ENCODE data around the gene GABRG3.

GABRG3 gene

DNA sequence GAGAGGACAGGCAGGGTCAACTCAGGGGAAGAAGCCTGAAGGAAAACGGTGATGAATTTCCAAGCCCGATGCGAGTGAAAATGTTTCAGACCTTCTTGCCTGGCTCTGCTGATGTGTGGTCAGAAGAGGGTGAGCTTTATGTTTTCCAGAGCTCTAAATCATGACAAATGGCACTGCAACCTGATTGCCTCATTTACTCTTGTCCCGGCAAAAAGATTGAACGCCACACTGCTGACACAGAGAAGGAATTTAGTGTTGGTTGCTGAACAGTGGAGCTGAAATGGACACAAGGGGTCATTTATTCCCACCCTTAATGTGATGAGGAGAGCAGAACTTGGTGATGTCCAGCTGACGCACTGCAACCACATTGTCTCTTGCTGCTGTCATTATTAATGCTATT lies 36.1 kb upstream of the GABRG3 start:
- H3K27ac ChIP-seq (ENCODE audit: poor library complexity, severe bottlenecking), result no peak overlapping the region
- H3K4me3 ChIP-seq (ENCODE audit: severe bottlenecking), result no peak overlapping the region
- no peaks in the 10 kb centered on the region for H3K9me3 ChIP-seq (ENCODE audit: severe bottlenecking)
- H3K27me3 ChIP-seq (ENCODE audit: insufficient read depth, poor library complexity, severe bottlenecking), result no peaks in the 10 kb centered on the region
- no peaks in the 10 kb centered on the region for H3K36me3 ChIP-seq (ENCODE audit: low read depth)
- no peaks in the 10 kb centered on the region for H3K4me1 ChIP-seq (ENCODE audit: insufficient read depth, poor library complexity, severe bottlenecking)
- no peak for DNase-seq (ENCODE audit: low spot score)
- ATAC-seq (ENCODE audit: low read depth), result no peak
- TF ChIP-seq, protein P1, sequence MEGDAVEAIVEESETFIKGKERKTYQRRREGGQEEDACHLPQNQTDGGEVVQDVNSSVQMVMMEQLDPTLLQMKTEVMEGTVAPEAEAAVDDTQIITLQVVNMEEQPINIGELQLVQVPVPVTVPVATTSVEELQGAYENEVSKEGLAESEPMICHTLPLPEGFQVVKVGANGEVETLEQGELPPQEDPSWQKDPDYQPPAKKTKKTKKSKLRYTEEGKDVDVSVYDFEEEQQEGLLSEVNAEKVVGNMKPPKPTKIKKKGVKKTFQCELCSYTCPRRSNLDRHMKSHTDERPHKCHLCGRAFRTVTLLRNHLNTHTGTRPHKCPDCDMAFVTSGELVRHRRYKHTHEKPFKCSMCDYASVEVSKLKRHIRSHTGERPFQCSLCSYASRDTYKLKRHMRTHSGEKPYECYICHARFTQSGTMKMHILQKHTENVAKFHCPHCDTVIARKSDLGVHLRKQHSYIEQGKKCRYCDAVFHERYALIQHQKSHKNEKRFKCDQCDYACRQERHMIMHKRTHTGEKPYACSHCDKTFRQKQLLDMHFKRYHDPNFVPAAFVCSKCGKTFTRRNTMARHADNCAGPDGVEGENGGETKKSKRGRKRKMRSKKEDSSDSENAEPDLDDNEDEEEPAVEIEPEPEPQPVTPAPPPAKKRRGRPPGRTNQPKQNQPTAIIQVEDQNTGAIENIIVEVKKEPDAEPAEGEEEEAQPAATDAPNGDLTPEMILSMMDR (IDR thresholded peaks at IDR 0.05; ENCODE audit: poor library complexity, severe bottlenecking), result no peak

- DNase-seq (ENCODE audit: low spot score), result no peak
- Histone ChIP-seq H3K4me1 (ENCODE audit: insufficient read depth, poor library complexity, severe bottlenecking) (no peaks in the 10 kb centered on the region), H3K27me3 (ENCODE audit: insufficient read depth, poor library complexity, severe bottlenecking) (peaks cover 2% of the 10 kb centered on the region), H3K36me3 (ENCODE audit: low read depth) (no peaks in the 10 kb centered on the region), H3K4me3 (ENCODE audit: severe bottlenecking) (no peak overlapping the region), H3K27ac (ENCODE audit: poor library complexity, severe bottlenecking) (no peak overlapping the region), H3K9me3 (ENCODE audit: severe bottlenecking) (no peaks in the 10 kb centered on the region)
- no peak for ATAC-seq (ENCODE audit: low read depth)
- TF ChIP-seq, protein P1 (IDR thresholded peaks at IDR 0.05; ENCODE audit: poor library complexity, severe bottlenecking), result no peak
Measured at GRCh38 chr15:26935322-26935721, 35.7 kb upstream of the GABRG3 start.

DNA sequence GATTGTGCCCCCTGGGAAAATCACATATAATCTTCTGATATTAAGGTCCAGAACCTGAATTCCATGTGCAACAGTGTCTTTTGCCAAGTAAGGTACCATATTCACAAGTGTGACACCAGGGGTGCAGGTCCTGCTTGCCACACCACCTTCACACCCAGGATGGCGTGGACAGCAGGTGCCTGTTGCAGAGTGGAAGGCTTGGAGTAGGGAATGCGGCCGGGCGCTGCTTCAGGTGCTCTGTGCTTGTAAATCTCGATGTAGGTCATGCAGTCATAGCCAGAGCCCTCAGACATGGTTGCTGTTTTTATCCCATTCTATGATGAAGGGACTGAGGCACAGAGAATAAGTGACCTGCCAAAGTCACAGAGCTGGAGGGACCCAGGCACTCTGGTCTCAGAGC lies 34.5 kb upstream of the GABRG3 start:
- Histone ChIP-seq H3K27ac (ENCODE audit: poor library complexity, severe bottlenecking) (no peak overlapping the region), H3K36me3 (ENCODE audit: low read depth) (no peaks in the 10 kb centered on the region), H3K9me3 (ENCODE audit: severe bottlenecking) (no peaks in the 10 kb centered on the region), H3K27me3 (ENCODE audit: insufficient read depth, poor library complexity, severe bottlenecking) (peaks cover 4% of the 10 kb centered on the region), H3K4me1 (ENCODE audit: insufficient read depth, poor library complexity, severe bottlenecking) (no peaks in the 10 kb centered on the region), H3K4me3 (ENCODE audit: severe bottlenecking) (no peak overlapping the region)
- TF ChIP-seq, protein P1 (IDR thresholded peaks at IDR 0.05; ENCODE audit: poor library complexity, severe bottlenecking), result no peak
- ATAC-seq (ENCODE audit: low read depth) (no peak), DNase-seq (ENCODE audit: low spot score) (no peak)

DNA sequence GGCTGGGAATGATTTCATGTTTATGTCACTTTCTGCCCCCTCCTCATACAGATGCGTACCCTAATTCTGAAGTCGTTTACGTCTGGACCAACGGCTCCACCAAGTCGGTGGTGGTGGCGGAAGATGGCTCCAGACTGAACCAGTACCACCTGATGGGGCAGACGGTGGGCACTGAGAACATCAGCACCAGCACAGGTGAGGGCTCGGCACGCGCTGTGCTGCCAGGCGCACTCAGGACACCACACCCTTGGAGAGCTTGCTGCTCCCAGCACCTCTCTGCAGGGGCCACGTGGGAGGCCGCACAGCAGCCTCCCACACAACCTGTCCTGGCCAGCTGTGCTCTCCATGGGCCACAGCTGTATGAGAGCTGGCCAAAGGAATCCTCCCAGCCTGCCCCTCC lies 33.8 kb upstream of the GABRG3 start:
- ATAC-seq (ENCODE audit: low read depth), result no peak
- Histone ChIP-seq H3K9me3 (ENCODE audit: severe bottlenecking) (no peaks in the 10 kb centered on the region), H3K4me3 (ENCODE audit: severe bottlenecking) (no peak overlapping the region), H3K36me3 (ENCODE audit: low read depth) (no peaks in the 10 kb centered on the region), H3K27me3 (ENCODE audit: insufficient read depth, poor library complexity, severe bottlenecking) (peaks cover 4% of the 10 kb centered on the region), H3K4me1 (ENCODE audit: insufficient read depth, poor library complexity, severe bottlenecking) (no peaks in the 10 kb centered on the region), H3K27ac (ENCODE audit: poor library complexity, severe bottlenecking) (no peak overlapping the region)
- DNase-seq (ENCODE audit: low spot score), result no peak
- TF ChIP-seq, protein P1 (IDR thresholded peaks at IDR 0.05; ENCODE audit: poor library complexity, severe bottlenecking), result no peak

DNA sequence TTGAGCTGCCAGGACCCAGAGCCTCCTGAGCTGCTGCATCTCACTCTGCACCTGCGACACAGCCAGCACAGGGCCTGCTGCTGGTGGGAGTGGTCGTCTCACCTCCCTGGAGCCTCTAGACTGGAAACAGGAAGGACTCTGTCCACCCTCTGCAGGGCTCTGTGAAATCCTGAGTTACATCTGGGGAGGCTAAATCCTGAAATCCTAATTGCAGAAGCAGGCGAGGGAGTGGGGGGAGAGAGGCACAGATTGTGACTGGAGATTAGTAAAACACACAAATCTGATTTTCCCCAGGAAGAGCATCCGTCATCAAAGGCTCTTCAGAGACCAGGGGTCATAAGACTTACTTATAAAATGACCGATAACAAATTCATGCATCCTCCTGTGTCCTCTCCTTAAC lies 31.6 kb upstream of the GABRG3 start:
- TF ChIP-seq, protein P1 (IDR thresholded peaks at IDR 0.05; ENCODE audit: poor library complexity, severe bottlenecking), result no peak
- Histone ChIP-seq H3K27ac (ENCODE audit: poor library complexity, severe bottlenecking) (no peak overlapping the region), H3K27me3 (ENCODE audit: insufficient read depth, poor library complexity, severe bottlenecking) (peaks cover 4% of the 10 kb centered on the region), H3K9me3 (ENCODE audit: severe bottlenecking) (no peaks in the 10 kb centered on the region), H3K4me1 (ENCODE audit: insufficient read depth, poor library complexity, severe bottlenecking) (no peaks in the 10 kb centered on the region), H3K4me3 (ENCODE audit: severe bottlenecking) (no peak overlapping the region), H3K36me3 (ENCODE audit: low read depth) (no peaks in the 10 kb centered on the region)
- DNase-seq (ENCODE audit: low spot score), result no peak
- ATAC-seq (ENCODE audit: low read depth), result no peak

All from RWPE2 (cell line).